K562 (cell line): ENCODE results near the gene RPS19BP1. TPM values are rescaled to one million over a fixed set of nuclear protein-coding genes. Genes with fewer than 3 reads are reported as not detected.

ENCODE experiments used
- ARHGAP35 ChIP-seq: fragments of 450-650 bp; IDR thresholded peaks from 2 replicates; pipeline ENCODE4 v1.6.1; 2018; ENCODE audit not compliant: partially characterized antibody
- ATF4 ChIP-seq: fragments of 450-650 bp; formaldehyde crosslinking; IDR thresholded peaks from 2 replicates; pipeline ENCODE4 v1.4.0; 2022; ENCODE audit warnings: mild to moderate bottlenecking, moderate library complexity
- C11orf30 ChIP-seq: fragments of 450-650 bp; IDR thresholded peaks from 2 replicates; pipeline ENCODE4 v1.6.1; 2016; ENCODE audit warnings: low read depth, mild to moderate bottlenecking
- CSDE1 ChIP-seq, 2 experiments: fragments of 450-650 bp; IDR thresholded peaks; 2 replicates each; pipeline ENCODE4 v1.6.1; 2016; ENCODE audit warnings: mild to moderate bottlenecking in 1 of 2
- EP400 ChIP-seq: fragments of 450-650 bp; IDR thresholded peaks from 2 replicates; pipeline ENCODE4 v1.6.1; 2017; ENCODE audit warnings: antibody characterized with exemption, mild to moderate bottlenecking, moderate library complexity
- HSF4 ChIP-seq: fragments of 250-450 bp; sonication (Bioruptor Pico); IDR thresholded peaks from 2 replicates; pipeline ENCODE4 v2.1.2; 2022; ENCODE audit warnings: mild to moderate bottlenecking, moderate library complexity, borderline replicate concordance
- NR2C2 ChIP-seq, 2 experiments: fragments of 200-800 bp in 1 of 2; sonication (Bioruptor generic) in 1 of 2; sonication (generic) in 1 of 2; formaldehyde crosslinking in 1 of 2; IDR thresholded peaks; 2 replicates each; pipeline versions ENCODE4 v1.6.1 to v1.8.0; 2016 to 2022; ENCODE audit warnings: mild to moderate bottlenecking in 1 of 2, missing compliant biosample characterization in 1 of 2, missing genetic modification characterization in 1 of 2, missing genetic modification reagents in 1 of 2
- RBFOX2 ChIP-seq: fragments of 200-400 bp; formaldehyde crosslinking; IDR thresholded peaks from 2 replicates; pipeline ENCODE4 v1.6.1; 2017; ENCODE audit warnings: low read depth, mild to moderate bottlenecking, low read length, moderate library complexity
- STAT5B ChIP-seq: fragments of 250-450 bp; sonication (Bioruptor Pico); IDR thresholded peaks from 2 replicates; pipeline ENCODE4 v1.8.0; 2021; ENCODE audit warnings: mild to moderate bottlenecking, inconsistent platforms
- TFAP4 ChIP-seq: sonication (generic); formaldehyde crosslinking; IDR thresholded peaks from 2 replicates; pipeline ENCODE4 v1.8.0; 2022; ENCODE audit warnings: missing genetic modification reagents, mild to moderate bottlenecking, moderate library complexity, borderline replicate concordance
- U2AF1 ChIP-seq: fragments of 200-400 bp; formaldehyde crosslinking; optimal IDR thresholded peaks from 2 replicates; pipeline ENCODE3; 2017; ENCODE audit warnings: mild to moderate bottlenecking, low read depth, low read length, moderate library complexity
- XRCC5 ChIP-seq: fragments of 200-400 bp; formaldehyde crosslinking; IDR thresholded peaks from 2 replicates; pipeline ENCODE4 v1.6.1; 2017; ENCODE audit warnings: low read depth, mild to moderate bottlenecking, low read length
- ZFP30 ChIP-seq: fragments of 250-450 bp; sonication (Bioruptor Pico); IDR thresholded peaks from 2 replicates; pipeline ENCODE4 v1.8.0; 2022; ENCODE audit warnings: moderate library complexity, mild to moderate bottlenecking, inconsistent platforms, borderline replicate concordance
- ZNF124 ChIP-seq: sonication (generic); formaldehyde crosslinking; IDR thresholded peaks from 2 replicates; pipeline ENCODE4 v1.8.1; 2022; ENCODE audit warnings: missing genetic modification reagents
- ZNF76 ChIP-seq: fragments of 250-450 bp; sonication (Bioruptor Pico); IDR thresholded peaks from 2 replicates; pipeline ENCODE4 v1.4.0; 2020; ENCODE audit warnings: mild to moderate bottlenecking, moderate library complexity, borderline replicate concordance
- polyA plus RNA-seq, 8 experiments: library from polyadenylated mRNA; depleted of rRNA in 4 of 8; stranded (reverse) in 5 of 8; unstranded in 3 of 8; fragments of >200 nt; fragmentation: Nextera tagmentation in 2 of 8; fragmentation: Illumina TruSeq in 1 of 8; extraction: Ambion mirVana in 2 of 8; extraction: Trizol in 1 of 8; gene quantifications; 2 replicates each; pipeline versions ENCODE4 v1.2.1 to v1.2.3, GENCODE V29; 2011 to 2014; ENCODE audit warnings: inconsistent platforms in 1 of 8, missing spikeins in 1 of 8
- total RNA-seq, 7 experiments: library from RNA; depleted of rRNA in 6 of 7; stranded (reverse); fragments of >200 nt in 6 of 7; fragmentation: Illumina TruSeq in 2 of 7; extraction: Trizol in 2 of 7; gene quantifications; 2 replicates each; pipeline versions ENCODE4 v1.2.1 to v1.2.3, GENCODE V29; 2011 to 2021; ENCODE audit warnings: low replicate concordance in 1 of 7
- TF ChIP-seq, protein P1 (sequence below): fragments of 450-650 bp; IDR thresholded peaks from 2 replicates; pipeline ENCODE4 v1.6.1; 2017; ENCODE audit warnings: antibody characterized with exemption
- TF ChIP-seq, protein P2 (sequence below): IDR thresholded peaks from 3 replicates; pipeline ENCODE4 v1.6.1; 2011; ENCODE audit warnings: borderline replicate concordance, mild to moderate bottlenecking, moderate library complexity; ENCODE audit not compliant: insufficient read length; ENCODE audit errors: extremely low read depth

RPS19BP1 gene
- total and polyA plus RNA-seq, 9 of the 15 experiments (the other 6 are each of a cell fraction or from before 2014, with no cell fraction given) = 3.0 to 223 (median 84.3) TPM

DNA sequence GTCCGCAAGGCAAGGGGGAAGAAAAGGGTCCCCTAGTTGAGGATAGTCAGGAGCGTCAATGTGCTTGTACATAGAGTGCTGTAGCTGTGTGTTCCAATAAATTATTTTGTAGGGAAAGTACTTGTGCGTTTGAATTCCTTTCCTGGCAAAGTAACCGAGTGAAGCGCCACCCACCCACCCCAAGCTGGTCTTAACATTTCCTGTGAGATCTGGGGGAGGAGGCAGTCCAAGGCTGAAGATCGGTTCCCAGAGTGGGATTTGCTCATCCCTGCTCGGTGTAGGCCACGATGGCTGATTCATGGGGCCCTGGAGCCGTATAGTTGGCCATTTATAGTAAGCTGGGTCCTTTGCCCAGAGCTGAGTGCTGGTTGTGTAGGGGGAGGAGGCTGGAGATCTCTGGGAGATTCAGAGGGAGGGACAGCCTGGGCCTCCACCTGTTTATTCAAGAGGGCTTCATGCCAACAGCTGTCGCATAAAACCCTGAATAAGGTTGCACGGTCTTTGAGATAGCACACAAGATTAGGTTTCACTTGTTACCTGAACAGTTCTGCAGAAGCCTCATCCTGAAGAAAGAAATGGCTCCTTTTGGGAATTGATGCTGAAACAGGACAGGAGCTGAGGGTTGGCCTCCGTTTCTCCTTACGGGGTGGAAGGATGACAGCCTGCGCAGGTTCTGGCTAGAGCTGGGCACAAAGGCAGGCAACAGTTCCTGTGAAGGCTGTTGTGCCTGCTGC, 9.8 kb downstream of the RPS19BP1 start (continued):
- no peak for TF ChIP-seq U2AF1
- no peak for TF ChIP-seq RBFOX2
- TF ChIP-seq, protein P1, sequence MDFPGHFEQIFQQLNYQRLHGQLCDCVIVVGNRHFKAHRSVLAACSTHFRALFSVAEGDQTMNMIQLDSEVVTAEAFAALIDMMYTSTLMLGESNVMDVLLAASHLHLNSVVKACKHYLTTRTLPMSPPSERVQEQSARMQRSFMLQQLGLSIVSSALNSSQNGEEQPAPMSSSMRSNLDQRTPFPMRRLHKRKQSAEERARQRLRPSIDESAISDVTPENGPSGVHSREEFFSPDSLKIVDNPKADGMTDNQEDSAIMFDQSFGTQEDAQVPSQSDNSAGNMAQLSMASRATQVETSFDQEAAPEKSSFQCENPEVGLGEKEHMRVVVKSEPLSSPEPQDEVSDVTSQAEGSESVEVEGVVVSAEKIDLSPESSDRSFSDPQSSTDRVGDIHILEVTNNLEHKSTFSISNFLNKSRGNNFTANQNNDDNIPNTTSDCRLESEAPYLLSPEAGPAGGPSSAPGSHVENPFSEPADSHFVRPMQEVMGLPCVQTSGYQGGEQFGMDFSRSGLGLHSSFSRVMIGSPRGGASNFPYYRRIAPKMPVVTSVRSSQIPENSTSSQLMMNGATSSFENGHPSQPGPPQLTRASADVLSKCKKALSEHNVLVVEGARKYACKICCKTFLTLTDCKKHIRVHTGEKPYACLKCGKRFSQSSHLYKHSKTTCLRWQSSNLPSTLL = no peak
- no peak for TF ChIP-seq ARHGAP35
- no peak for TF ChIP-seq ZFP30
- TF ChIP-seq, protein P2, sequence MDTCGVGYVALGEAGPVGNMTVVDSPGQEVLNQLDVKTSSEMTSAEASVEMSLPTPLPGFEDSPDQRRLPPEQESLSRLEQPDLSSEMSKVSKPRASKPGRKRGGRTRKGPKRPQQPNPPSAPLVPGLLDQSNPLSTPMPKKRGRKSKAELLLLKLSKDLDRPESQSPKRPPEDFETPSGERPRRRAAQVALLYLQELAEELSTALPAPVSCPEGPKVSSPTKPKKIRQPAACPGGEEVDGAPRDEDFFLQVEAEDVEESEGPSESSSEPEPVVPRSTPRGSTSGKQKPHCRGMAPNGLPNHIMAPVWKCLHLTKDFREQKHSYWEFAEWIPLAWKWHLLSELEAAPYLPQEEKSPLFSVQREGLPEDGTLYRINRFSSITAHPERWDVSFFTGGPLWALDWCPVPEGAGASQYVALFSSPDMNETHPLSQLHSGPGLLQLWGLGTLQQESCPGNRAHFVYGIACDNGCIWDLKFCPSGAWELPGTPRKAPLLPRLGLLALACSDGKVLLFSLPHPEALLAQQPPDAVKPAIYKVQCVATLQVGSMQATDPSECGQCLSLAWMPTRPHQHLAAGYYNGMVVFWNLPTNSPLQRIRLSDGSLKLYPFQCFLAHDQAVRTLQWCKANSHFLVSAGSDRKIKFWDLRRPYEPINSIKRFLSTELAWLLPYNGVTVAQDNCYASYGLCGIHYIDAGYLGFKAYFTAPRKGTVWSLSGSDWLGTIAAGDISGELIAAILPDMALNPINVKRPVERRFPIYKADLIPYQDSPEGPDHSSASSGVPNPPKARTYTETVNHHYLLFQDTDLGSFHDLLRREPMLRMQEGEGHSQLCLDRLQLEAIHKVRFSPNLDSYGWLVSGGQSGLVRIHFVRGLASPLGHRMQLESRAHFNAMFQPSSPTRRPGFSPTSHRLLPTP = no peak
- TF ChIP-seq EP400 = no peak
- peak; percentile 65; the same call in 1 of the 2 replicates for TF ChIP-seq TFAP4
- peak; percentile 61 for TF ChIP-seq ATF4 (CRISPR knock-in tag)
- TF ChIP-seq HSF4 (CRISPR knock-in tag) = no peak
- no peak for TF ChIP-seq CSDE1 (IDR thresholded peaks at IDR 0.05)
- no peak for TF ChIP-seq ZNF76 (CRISPR knock-in tag)
- TF ChIP-seq ZNF124 (CRISPR knock-in tag) = no peak
- no peak for TF ChIP-seq NR2C2 (CRISPR knock-in tag; IDR thresholded peaks at IDR 0.05)
- no peak for TF ChIP-seq NR2C2 (tag; IDR thresholded peaks at IDR 0.05)
- no peak for TF ChIP-seq XRCC5
- no peak for TF ChIP-seq STAT5B (CRISPR knock-in tag)
- no peak for TF ChIP-seq C11orf30
